NT2/D1 (cell line): ENCODE results near the gene OR6Q1.
"Not testable (repeated sequence)": the region's sequence is repeated elsewhere in the genome, so short reads cannot be mapped to it uniquely, and the experiment has no call there.

Source experiments
- DNase-seq: peaks from one replicate; pipeline ENCODE4 v3.0.0-alpha.2; 2011; ENCODE audit warnings: low read depth, low spot score
- H3K27me3 ChIP-seq: 2 replicates; pipeline ENCODE4 v1.6.0; 2011; ENCODE audit warnings: mild to moderate bottlenecking; ENCODE audit not compliant: insufficient read length, insufficient read depth
- H3K36me3 ChIP-seq: 2 replicates; pipeline ENCODE4 v1.6.1; 2011; ENCODE audit warnings: mild to moderate bottlenecking, low read length, mixed read lengths; ENCODE audit not compliant: insufficient read depth, insufficient read length
- H3K4me1 ChIP-seq: 2 replicates; pipeline ENCODE4 v1.5.1; 2011; ENCODE audit not compliant: insufficient read depth, insufficient read length
- H3K4me3 ChIP-seq: 2 replicates; pipeline ENCODE4 v1.5.1; 2011; ENCODE audit warnings: low read depth; ENCODE audit not compliant: insufficient read length
- H3K9ac ChIP-seq: 2 replicates; pipeline ENCODE4 v1.6.0; 2011; ENCODE audit warnings: low read depth; ENCODE audit not compliant: insufficient read length
- H3K9me3 ChIP-seq: 2 replicates; pipeline ENCODE4 v1.5.1; 2011; ENCODE audit warnings: mild to moderate bottlenecking, low read length; ENCODE audit not compliant: insufficient read depth
- SUZ12 ChIP-seq: IDR thresholded peaks from 2 replicates; pipeline ENCODE4 v1.6.1; 2011; ENCODE audit not compliant: insufficient read length, insufficient read depth; ENCODE audit errors: extremely low read depth
- YY1 ChIP-seq: IDR thresholded peaks from 2 replicates; pipeline ENCODE4 v1.6.1; 2011; ENCODE audit not compliant: insufficient read length, insufficient read depth
- ZNF274 ChIP-seq: IDR thresholded peaks from 2 replicates; pipeline ENCODE4 v1.6.1; 2011; ENCODE audit warnings: mild to moderate bottlenecking, low read depth, low read length

Gene OR6Q1, protein sequence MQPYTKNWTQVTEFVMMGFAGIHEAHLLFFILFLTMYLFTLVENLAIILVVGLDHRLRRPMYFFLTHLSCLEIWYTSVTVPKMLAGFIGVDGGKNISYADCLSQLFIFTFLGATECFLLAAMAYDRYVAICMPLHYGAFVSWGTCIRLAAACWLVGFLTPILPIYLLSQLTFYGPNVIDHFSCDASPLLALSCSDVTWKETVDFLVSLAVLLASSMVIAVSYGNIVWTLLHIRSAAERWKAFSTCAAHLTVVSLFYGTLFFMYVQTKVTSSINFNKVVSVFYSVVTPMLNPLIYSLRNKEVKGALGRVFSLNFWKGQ

DNA sequence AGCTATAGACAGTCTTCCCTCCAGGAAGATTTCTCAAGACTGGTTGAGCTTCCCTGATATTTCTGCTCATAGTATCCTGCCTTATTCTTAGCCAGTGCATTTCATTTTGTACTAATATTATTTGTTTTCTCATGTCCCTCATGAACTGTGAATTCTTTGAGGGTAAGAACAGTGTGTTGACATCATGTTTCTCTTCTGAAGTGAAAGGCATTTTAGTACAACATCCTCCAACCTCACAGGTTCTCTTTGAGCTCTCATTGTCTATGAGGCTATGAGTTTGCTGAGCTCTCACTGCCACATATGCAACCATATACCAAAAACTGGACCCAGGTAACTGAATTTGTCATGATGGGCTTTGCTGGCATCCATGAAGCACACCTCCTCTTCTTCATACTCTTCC is at the start of gene OR6Q1:
Gene OR6Q1 (plus strand): TSS at position 301 of the 400 bp plus-strand sequence. CDS start 0 bp downstream, at position 301.
- Histone ChIP-seq H3K4me1 (no peaks in the 10 kb centered on the region), H3K9me3 (no peaks in the 10 kb centered on the region), H3K9ac (no peak within 1 kb of the TSS), H3K27me3 (no peaks in the 10 kb centered on the region), H3K36me3 (no peaks in the 10 kb centered on the region), H3K4me3 (no peak within 1 kb of the TSS)
- DNase-seq: no peak
- TF ChIP-seq ZNF274 (no peak), SUZ12 (no peak), YY1 (no peak)

DNA sequence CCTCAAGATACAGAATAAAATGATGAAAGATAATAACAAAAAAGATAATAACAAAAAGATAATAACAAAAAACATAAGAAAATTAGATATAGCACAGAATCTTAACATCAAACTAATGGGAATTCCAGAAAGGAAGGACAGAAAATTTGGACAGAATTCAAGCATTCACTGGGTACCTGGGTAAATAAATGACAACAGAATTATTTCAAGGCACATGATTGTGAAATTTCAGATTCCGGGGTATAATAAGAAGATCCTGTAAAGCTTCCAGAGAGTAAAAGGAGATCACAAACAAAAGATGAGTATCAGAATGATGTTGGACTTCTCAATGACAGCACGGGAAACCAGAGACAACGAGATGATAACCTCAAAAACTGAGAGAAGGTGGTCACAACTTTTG is 49.2 kb upstream of the OR6Q1 start:
- TF ChIP-seq YY1 (no peak), SUZ12 (no peak), ZNF274 (no peak)
- Histone ChIP-seq H3K9me3 (no peaks in the 10 kb centered on the region), H3K27me3 (no peaks in the 10 kb centered on the region), H3K4me3 (no peak overlapping the region), H3K4me1 (no peaks in the 10 kb centered on the region), H3K36me3 (no peaks in the 10 kb centered on the region), H3K9ac (no peak overlapping the region)
- no peak for DNase-seq

DNA sequence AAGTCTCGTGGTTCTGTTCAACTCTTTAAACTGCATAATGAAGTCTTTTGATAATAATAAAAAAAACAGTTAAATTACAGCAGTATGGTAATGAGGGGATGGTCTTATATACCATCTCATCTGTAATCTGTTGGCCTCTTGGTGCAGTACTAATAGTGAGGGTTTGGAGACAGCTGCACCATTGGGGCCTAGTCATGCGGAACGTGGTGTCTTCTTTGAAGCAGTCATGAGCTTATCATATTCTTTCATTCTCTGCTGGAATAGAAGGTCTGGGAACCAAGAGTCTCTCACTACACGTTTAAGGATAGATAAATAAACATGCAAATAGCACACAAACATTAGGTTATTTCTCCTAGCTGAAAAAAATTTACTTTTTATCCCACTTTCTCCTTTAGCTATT is 48.0 kb upstream of the OR6Q1 start:
- Histone ChIP-seq H3K36me3 (no peaks in the 10 kb centered on the region), H3K9me3 (no peaks in the 10 kb centered on the region), H3K4me1 (no peaks in the 10 kb centered on the region), H3K4me3 (no peak overlapping the region), H3K27me3 (no peaks in the 10 kb centered on the region), H3K9ac (no peak overlapping the region)
- TF ChIP-seq ZNF274 (no peak), SUZ12 (no peak), YY1 (no peak)
- no peak for DNase-seq

DNA sequence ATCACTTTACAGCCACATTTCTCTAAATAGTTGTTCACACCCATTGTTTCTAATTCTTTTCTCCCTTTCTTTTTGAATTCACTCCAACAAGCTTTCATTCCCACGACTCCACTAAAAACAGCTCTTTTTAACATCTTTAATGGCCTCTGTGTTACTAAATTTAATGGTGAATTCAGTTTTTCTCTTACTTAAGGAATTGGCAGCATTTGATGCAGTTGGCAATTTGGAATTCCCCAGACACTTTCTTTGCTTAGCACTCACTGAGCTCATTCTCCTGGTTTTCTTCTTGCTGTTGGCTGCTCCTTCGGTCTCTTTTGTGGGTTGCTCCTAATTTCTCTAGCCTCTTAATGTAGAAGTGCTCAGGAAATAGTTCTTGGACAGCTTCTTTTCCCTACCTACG is 47.6 kb upstream of the OR6Q1 start:
- H3K27me3 ChIP-seq: no peaks in the 10 kb centered on the region
- no peak overlapping the region for H3K4me3 ChIP-seq
- TF ChIP-seq YY1: no peak
- TF ChIP-seq ZNF274: no peak
- TF ChIP-seq SUZ12: no peak

DNA sequence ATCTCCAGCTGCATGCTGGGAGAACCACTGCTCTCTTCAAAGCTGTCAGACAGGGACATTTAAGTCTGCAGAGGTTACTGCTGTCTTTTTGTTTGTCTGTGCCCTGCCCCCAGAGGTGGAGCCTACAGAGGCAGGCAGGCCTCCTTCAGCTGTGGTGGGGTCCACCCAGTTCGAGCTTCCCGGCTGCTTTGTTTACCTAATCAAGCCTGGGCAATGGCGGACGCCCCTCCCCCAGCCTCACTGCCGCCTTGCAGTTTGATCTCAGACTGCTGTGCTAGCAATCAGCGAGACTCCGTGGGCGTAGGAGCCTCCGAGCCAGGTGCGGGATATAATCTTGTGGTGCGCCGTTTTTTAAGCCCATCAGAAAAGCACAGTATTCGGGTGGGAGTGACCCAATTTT is 31.2 kb upstream of the OR6Q1 start:
- not testable (repeated sequence) for H3K4me3 ChIP-seq, H3K27me3 ChIP-seq, H3K9me3 ChIP-seq, H3K36me3 ChIP-seq, DNase-seq, H3K9ac ChIP-seq, H3K4me1 ChIP-seq

More for the DNA sequence above, 47.6 kb upstream of the OR6Q1 start:
- no peak overlapping the region for H3K9ac ChIP-seq
- H3K9me3 ChIP-seq: no peaks in the 10 kb centered on the region
- no peak for DNase-seq
- H3K4me1 ChIP-seq: no peaks in the 10 kb centered on the region
- H3K36me3 ChIP-seq: no peaks in the 10 kb centered on the region

DNA sequence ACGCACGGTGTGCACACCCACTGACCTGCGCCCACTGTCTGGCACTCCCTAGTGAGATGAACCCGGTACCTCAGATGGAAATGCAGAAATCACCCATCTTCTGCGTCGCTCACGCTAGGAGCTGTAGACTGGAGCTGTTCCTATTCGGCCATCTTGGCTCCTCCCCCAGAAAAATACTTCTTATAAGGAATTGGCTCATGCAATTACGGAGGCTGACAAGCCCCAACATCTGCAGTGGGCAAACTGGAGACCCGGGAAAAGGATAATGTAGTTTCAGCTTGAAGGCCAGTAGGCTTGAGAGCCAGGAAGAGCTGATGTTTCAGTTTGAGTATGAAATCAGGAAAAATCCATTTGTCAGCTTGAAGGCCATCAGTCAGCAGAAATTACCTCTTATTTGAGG is 30.7 kb upstream of the OR6Q1 start:
- H3K4me3 ChIP-seq, H3K9ac ChIP-seq, DNase-seq, H3K4me1 ChIP-seq, H3K36me3 ChIP-seq, H3K9me3 ChIP-seq, H3K27me3 ChIP-seq: not testable (repeated sequence)

DNA sequence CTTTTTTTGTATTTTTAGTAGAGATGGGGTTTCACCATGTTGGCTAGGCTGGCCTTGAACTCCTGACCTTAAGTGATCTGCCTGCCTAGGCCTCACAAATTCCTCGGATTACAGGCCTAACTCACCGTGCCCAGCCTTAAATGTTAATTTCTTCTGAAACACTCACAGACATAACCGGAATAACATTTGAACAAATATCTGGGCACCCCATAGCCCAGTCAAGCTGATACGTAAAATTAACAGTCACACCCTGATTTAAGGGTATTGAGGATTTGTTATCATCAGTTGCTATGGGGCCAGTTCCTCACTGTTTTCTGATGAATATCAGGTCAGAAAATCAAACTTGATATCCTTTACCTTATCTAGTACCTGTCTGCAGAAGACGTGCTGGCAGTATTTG is 30.1 kb upstream of the OR6Q1 start:
- Histone ChIP-seq H3K36me3 (no peaks in the 10 kb centered on the region), H3K4me3 (no peak overlapping the region), H3K9ac (no peak overlapping the region), H3K9me3 (no peaks in the 10 kb centered on the region), H3K27me3 (no peaks in the 10 kb centered on the region), H3K4me1 (no peaks in the 10 kb centered on the region)
- DNase-seq: no peak
- no peak for TF ChIP-seq YY1
- TF ChIP-seq SUZ12: no peak
- TF ChIP-seq ZNF274: no peak

DNA sequence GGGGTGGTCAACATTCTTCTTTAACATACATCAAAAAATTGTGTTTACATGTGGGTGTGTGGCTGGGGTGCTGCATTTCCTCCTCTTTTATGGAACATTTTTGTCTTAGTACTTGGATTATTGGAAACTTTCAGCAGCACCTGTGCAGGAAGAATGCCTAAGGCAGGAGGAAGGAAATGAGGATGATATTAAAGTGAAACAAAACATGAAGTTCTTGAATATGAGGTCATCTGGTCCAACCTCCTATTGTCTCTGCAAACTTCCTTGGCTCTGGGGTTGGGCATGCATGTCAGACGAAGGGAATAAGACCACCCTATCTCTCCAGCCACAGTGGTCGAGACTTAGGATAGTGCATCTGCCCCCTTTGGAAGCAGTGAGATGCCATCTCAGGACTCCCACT is 27.7 kb upstream of the OR6Q1 start:
- Histone ChIP-seq H3K4me3 (no peak overlapping the region), H3K9ac (no peak overlapping the region), H3K27me3 (no peaks in the 10 kb centered on the region), H3K36me3 (no peaks in the 10 kb centered on the region), H3K9me3 (no peaks in the 10 kb centered on the region), H3K4me1 (no peaks in the 10 kb centered on the region)
- no peak for DNase-seq
- TF ChIP-seq SUZ12 (no peak), ZNF274 (no peak)
